SHP77 treated with DMSO at 0.1 percent for 48 hours (cell line): Measurements from ENCODE around the gene EPHA8.
A peak's percentile ranks its signal among the peaks of the same experiment; 100 is the strongest.

Experiments used
- DNase-seq: peaks from one replicate; lab custom pipeline; 2025; lab: John Stamatoyannopoulos, UW

Gene EPHA8

DNA sequence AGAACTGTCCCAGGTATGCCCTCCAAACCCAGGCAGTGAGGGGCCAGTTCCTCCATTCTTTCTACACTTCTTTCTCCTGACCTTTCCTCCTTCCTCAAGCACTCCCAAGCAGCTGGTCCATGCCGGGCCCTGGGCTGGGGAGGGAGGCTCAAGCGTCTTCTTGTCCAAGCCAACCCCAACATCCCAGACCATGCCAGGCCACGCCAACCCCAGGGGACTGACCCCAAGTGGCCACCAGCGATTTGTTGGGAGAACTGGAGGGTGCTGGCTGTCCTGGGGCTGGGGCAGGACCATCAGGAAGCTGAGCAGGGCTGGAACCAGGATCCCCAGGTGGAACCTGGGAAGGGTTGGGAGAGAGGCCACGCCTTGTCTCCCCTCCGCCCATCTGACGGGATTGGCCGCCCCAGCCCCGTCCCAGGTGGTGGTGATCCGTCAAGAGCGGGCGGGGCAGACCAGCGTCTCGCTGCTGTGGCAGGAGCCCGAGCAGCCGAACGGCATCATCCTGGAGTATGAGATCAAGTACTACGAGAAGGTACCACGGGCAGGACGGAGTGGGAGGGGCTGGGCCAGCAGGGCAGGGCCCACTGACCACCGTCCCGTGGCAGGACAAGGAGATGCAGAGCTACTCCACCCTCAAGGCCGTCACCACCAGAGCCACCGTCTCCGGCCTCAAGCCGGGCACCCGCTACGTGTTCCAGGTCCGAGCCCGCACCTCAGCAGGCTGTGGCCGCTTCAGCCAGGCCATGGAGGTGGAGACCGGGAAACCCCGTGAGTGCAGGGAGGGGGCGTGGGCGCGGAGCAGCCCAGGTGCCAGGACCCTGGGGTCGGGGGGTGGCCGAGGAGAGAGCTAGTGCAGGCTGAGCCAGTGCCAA lies 29.9 kb downstream of the EPHA8 start:
- DNase-seq: no peak

DNA sequence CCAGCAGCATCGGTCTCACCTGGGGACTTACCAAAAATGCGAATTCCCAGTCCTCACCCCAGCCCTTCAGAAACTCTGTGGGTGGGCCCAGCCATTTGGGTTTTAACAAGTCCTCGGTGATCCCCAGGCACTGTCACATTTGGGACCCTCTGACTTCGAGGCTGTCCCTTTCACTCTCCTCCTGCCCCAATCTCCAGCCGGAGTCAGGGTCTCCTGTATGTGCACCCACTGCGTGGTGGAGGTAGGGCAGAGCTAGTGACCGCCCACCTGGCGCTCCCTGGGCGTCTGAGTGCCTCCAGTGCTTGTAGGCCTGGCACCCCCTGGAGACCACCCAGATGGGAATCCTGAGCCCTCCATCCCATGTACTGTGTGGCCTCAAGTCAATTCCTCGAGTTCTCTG lies 31.1 kb downstream of the EPHA8 start:
- DNase-seq: no peak

- no peak for DNase-seq
Measured at GRCh38 chr1:22595108-22595507, 31.8 kb downstream of the EPHA8 start.

GRCh38 chr1:22597301-22597965 lies 34.1 kb downstream of the EPHA8 start:
- no peak for DNase-seq

DNA sequence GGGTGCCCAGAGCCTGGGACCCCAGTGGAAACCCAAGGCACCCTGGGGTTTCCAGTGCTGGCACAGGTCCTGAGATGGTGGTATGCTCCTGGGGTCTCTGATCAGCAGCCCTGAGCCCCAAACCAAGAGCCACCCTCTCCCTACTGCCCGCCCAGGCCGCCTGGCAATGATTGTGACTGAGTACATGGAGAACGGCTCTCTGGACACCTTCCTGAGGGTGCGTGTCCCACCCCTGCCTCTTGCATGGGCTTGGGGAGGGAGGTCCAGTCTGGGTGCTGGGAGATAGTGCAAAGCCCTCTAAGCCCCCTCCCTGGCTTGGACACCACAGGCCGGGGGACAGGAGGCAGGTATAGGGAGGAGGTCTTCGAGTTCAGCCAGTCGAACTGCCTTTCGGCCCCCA lies 34.7 kb downstream of the EPHA8 start:
- no peak for DNase-seq

DNA sequence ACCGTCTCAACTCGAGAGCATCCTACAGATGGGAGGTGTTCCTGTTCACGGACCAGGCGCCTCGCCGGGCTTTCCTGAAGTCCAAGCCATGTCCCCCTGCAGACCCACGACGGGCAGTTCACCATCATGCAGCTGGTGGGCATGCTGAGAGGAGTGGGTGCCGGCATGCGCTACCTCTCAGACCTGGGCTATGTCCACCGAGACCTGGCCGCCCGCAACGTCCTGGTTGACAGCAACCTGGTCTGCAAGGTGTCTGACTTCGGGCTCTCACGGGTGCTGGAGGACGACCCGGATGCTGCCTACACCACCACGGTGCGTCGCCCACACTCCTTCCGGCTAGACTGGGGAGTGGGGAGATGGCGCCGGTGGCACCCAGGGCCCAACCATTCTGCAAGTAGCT lies 35.4 kb downstream of the EPHA8 start:
- no peak for DNase-seq

DNA sequence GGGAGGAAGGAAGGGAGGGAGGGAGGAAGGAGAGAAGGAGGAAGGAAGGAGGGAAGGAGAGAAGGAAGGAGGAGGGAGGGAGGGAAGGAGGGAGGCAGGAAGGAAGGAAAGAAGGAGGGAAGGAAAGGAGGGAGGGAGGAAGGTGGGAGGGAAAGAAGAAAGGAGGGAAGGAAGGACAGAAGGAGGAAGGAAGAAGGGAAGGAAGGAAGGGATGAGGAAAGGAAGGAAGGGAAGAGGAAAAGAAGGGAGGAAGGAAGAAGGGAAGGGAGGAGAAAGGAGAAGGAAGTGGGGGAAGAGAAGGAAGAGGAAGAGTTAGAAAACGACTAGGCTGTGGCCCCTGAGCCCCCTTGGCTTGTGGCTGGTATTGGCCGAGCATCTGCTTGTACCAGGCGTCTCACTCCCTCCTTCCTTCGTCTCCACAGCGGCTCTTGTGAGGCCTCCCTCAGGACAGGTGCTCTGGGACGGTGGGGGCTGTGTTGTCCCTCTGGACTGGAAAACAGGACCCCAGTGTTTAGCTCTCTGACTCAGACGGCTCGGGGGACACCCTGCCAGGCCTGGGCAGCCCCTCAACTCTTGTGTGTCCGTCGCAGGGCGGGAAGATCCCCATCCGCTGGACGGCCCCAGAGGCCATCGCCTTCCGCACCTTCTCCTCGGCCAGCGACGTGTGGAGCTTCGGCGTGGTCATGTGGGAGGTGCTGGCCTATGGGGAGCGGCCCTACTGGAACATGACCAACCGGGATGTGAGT lies 37.0 kb downstream of the EPHA8 start:
- DNase-seq: no peak

- DNase-seq: no peak
Measured at GRCh38 chr1:22600817-22601605, 37.7 kb downstream of the EPHA8 start.

DNA sequence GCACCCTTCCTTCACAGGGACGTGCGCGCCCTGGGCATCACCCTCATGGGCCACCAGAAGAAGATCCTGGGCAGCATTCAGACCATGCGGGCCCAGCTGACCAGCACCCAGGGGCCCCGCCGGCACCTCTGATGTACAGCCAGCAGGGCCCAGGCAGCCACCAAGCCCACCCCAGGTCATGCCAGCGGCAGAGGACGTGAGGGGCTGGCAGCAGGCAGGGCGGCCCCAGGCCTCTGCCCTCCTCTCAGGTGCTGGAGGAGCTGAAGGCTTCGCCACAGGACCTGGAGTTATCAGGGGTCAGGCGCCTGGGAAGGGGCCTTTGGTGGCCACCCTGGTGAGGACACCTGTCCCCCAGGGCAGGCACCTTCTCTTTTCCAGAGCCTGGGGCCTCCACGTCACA lies 38.3 kb downstream of the EPHA8 start:
- DNase-seq: no peak

DNA sequence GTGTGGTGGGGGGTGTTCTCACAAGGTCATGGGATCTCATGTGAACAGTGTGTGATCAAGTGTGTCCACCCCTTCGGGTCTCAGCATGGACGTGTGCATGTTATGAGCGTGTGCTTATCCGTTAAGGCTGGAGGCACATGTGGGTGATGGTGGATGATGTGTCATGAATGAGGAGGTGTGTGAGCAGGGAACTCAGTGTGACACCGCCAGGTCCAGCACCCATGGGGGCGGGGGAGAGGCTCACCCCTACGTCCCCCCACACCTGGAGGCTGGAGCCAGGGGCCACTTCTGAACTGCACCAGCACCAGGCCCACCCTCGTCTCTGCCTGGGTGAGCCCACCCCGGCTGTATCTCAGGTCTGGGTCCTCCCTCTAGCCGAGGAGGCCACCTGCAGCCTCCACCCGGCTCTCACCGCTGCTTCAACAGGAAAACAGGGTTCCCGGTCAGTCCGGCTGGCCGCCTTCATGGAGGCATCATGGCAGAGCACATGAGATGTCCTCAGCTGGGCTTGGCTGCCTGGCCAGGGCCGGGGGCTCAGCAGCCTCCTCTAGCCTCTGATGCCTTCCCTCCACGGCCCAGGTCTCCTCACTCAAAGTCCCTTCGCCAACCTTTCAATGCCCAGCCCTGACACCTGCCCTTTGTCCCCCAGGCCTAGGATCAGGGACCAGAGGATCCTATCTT lies 38.9 kb downstream of the EPHA8 start:
- no peak for DNase-seq

- no peak for DNase-seq
Measured at GRCh38 chr1:22606161-22606560, 42.9 kb downstream of the EPHA8 start.

GRCh38 chr1:22607154-22607553 lies 43.9 kb downstream of the EPHA8 start:
- DNase-seq: no peak

GRCh38 chr1:22608361-22608760 lies 45.1 kb downstream of the EPHA8 start:
- DNase-seq: no peak

- no peak for DNase-seq
Measured at GRCh38 chr1:22609291-22609690, 46.0 kb downstream of the EPHA8 start.

- DNase-seq: no peak
Measured at GRCh38 chr1:22611530-22611947, 48.2 kb downstream of the EPHA8 start.

- DNase-seq: peak; percentile 42
Measured at GRCh38 chr1:22612671-22613571, 49.6 kb downstream of the EPHA8 start.

- no peak for DNase-seq
Measured at GRCh38 chr1:22613572-22613918, 50.3 kb downstream of the EPHA8 start.

DNA sequence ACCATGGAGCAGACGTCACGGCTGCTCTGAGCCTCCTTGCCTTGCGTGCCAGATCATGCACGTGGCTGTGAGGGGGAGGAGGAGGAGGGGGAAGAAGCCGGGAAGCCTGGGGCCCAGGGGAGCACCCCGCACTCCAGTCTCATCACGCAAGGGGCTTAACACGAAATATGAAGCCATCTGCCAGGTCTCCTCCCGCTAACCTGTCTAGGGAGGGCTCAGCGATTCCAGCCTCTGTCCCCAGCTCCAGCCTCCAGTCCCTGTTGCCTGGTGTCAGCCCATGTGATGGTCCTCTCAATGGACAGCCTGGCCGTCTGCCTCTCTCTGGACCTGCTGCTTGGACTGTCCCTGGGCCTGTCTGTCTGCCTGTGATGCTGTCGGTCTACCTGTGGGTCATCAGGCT lies 50.7 kb downstream of the EPHA8 start:
- peak; percentile 12 for DNase-seq

DNA sequence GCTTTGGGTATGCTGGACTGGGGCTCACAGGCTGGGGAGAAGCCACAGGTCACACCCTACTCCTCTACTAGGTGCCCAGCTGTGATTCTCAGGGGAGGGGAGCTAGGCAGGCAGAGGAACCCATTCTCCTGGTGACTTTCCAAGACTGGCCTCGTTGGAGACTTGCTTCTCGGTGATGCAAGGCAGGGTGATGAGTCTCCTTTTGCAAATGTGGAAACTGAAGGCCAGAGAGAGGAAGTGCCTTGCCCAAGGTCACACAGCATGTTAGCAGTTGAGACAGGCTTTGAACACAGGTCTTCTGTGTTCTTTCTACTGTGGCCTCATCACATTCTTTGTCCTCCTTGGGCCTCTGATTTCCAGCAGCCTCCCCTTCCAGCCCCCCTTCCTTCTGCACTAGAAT lies 52.6 kb downstream of the EPHA8 start:
- no peak for DNase-seq

GRCh38 chr1:22616571-22616970 lies 53.3 kb downstream of the EPHA8 start:
- DNase-seq: no peak
